HT1080 (cell line): ENCODE results near the gene TMEM63C. TPM values are rescaled to one million over a fixed set of nuclear protein-coding genes. Genes with fewer than 3 reads are reported as not detected.

Experiments
- DNase-seq: peaks from one replicate; pipeline ENCODE4 v3.0.0-alpha.2; 2015; ENCODE audit warnings: low read depth
- total RNA-seq: library from RNA; depleted of rRNA; stranded (reverse); fragments of >200 nt; shearing (Covaris generic); gene quantifications from 2 replicates; pipeline ENCODE4 v1.2.3, GENCODE V29; 2014

Gene TMEM63C
- total RNA-seq, 1 experiment from 2014 or later, result not detected

DNA sequence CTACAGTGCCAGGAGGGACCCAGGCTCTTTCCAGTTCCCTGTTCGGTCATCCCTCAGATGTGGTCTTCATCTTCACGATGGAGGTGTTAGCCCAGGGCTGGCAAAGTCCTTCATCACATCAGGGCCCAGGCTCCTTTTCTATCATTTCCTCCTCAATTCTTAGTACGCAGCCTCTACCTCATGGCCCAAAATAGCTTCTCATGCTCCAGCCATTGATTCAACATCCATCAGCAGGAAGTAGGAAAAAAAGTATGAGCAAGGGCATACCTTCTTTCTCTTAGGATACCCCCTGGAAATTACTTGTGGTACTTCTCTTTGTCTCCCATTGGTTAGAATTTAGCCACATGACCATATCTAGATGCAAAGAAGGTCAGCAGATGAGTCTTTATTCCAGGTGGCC, 27.8 kb upstream of the TMEM63C start:
- no peak for DNase-seq

DNA sequence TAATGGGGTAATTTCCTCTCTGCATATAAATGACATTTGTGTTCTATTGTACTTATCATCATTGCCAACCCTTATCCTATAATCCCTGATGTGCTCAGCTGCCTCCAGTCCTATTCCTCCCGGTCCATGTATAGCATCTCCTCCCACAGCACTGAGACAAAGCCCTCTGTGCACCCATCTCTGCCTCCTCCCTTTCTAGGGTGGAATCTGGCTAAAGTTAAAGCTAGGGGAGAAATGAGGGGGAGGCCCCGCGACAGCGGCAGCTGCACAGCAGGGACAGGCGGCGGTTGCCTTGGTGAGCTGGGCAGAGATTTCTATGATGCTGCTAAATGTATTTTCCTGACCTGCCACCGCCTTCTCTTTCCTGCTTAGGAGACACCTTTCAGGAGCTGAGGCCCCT, 27.2 kb upstream of the TMEM63C start:
- DNase-seq, result no peak

DNA sequence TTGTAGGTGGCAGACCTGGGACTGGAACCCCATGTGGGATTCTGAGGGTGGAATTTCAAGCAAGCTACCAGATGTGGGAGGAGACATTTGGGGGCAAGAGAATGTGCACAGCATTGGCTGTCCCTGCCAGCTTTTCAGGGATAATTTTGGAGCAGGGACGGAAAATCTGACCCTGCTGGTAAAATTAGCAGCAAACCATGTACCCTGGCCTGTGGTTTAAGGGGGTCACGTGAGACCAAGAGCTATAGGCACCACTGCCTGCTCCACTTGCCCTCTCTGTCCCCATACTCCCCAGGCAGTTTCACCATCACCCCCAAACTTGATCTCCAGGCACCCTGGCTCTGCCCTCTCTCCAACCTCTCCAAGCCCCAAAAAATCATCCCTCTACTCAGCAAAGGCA, 26.5 kb upstream of the TMEM63C start:
- DNase-seq, result no peak

DNA sequence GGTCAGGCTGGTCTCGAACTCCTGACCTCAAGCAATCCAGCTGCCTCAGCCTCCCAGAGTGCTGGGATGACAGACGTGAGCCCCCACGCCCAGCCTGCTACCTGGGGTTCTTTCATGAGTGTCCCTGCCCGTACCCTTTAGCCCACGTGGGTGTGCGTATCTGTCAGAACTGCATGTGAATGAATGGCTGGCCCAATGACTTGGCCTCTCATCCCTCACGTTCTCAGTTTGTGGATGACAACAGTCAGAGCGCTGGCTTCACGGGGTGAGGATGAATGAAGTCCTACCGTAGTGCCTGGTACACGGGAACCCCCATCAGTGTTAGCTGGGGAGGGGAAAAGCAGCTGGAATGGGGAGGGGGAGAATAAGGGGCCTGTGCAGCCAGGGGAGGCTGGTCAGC, 23.9 kb upstream of the TMEM63C start:
- no peak for DNase-seq

DNA sequence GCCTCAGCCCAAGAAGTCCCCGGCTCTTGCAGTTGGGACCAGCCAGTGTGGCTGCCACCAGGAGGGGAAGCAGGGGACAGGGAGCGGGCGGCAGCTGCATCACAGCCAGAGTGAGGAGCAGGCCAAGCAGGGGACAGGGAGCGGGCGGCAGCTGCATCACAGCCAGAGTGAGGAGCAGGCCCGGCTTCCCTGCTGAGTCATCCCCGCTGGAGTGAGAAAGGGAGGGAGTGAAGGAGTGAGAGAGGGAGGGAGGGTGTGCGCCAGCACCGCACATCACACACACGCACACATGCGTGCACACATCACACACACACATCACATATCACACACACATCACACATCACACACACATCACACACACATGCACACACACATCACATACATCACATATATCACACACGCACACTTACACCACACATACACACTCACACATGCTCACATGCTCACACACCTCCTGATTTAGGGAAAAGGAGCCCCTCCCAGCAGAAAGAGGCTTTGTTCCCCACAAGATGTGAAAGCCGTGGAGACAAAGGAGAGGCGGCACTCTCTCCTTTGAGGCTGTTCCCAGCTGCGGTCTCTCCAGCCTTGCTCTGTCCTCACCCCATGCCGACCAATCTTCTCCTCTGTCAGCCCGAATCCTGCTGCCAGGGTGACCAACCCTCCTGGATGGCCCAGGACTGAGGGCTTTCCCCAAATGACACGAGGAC, 23.3 kb upstream of the TMEM63C start:
- DNase-seq, result peak; percentile 64

DNA sequence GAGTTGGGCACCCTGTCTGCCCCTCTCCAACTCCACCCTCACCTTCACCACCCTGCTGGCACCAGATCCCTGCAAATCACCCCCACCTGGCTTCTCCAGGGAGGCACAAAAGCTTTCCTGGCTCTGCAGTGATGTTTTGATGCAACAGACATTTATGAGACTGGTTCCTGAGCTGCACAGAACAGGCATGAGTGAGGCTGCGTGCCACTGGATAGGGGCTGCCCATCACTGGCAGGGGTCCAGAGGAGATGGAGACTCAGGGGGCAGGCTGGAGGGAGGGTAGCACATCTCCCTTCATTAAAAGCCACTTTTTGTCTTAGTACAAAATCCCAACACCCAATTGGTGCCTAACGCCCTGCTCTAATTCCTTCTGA, 22.7 kb upstream of the TMEM63C start:
- DNase-seq, result no peak

DNA sequence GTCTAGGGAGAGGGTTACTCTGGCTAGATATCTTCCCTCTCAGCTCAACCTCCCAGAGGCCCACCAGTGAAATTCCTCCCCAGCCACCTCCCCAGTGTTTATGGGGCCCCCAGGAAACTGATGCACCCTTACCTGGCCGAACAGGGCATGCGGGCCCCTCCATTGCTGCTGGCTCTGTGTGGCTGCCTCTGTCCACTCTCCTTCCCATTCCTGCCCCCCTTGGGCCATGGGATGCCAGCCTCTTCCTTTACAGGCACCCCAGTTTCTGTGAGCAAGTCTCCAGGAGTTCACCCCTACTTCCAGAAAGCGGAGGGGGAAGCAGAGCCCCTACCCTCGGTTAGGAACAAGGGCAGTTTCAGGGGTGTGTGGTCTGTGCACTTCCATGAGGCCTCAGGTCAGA, 20.6 kb upstream of the TMEM63C start:
- no peak for DNase-seq

DNA sequence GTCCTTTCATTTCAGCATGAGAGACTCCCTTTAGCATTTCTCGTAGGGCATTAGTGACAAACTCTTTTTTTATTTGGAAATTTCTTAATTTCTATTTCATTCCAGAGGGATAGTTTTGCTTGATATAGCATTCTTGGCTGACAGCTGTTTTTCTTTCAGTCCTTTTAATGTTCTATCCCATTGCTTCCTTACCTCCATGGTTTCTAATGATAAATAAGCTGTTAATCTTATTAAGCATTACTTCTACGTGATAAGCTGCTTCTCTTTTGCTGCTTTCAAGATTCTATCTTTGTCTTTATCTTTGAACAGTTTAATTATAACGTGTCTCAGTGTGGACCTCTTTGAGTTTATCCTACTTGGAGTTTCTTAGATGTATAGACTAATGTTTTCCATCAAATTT, 11.6 kb upstream of the TMEM63C start:
- no peak for DNase-seq

DNA sequence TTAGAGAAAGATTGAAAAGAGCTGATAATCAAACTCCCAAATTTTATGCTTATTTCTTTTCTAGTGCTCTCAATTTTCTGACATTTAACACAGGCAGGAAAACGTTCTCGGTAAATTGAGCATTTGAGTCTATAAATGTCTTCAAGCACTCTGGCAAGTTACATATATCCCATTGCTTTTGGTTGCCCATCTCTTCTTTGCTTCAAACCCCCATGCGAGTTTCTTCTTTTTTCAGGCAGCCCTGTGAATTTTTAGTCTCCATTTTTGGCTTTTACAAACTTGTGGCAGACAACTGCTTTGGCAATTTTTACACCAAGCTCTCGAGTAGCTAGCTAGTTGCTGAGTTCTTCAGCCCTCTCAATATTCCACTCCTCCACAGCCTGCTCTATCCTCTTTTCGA, 8.7 kb upstream of the TMEM63C start:
- no peak for DNase-seq

DNA sequence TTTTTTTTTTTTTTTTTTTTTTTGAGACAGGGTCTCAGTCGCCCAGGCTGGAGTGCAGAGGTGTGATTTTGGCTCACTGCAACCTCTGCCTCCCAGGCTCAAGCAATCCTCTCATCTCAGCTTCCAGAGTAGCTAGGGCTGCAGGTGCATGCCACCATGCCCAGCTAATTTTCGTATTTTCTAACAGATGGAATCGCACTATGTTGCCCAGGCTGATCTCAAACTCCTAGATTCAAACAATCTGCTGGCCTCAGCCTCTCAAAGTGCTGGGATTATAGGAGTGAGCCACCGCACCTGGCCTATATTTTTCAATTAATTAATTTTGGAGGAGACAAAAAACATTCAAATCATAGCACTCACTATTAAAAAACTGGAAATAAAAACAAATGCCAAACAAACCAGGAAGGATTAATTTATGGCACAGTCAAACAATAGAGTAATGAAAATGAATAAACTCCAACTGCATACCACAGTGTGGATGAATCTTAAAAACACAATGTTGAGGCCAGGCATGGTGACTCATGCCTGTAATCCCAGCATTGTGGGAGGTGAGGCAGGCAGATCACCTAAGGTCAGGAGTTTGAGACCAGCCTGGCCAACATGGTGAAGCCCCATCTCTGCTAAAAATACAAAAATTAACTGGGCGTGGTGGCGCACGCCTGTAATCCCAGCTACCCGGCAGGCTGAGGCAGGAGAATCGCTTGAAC, 7.5 kb upstream of the TMEM63C start:
- peak; percentile 37 for DNase-seq

DNA sequence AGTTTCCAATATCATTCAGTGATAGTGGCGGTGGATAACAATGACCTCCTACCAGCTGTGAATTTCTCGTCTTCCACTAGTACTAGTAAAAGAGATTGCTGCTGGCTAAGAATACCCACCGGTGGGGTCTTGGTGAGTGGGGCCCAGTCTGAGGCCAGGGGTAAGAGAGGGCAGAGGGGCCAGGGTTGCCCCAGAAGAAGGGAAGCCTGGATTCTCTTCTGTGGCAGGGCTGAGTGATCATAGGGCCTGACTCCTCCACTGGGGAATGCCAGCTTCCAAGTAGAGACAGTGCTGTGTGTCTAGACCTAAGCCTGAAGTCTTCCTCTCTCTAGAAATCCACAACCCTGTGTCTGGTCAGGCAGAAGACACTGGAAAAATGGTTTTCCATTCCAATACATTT, 5.8 kb upstream of the TMEM63C start:
- no peak for DNase-seq

DNA sequence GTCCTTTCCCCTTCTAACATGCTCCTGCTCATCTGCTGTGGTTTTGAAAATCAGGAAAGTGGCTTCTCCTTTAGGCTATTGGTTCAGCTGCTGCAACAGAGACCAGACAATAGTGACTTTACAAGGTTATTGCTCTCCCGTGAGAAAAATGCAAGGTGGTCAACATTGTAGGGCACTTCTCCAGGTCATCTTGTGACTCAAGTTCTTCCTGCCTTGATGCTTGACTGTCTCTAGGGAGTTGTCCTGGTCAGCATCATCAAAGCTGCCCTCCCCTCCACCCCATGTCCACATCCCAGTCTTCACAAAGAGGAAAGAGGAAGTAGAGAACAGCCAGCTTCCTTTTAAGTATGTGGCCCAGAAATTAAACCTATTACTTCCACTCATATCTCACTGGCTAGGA, 3.9 kb upstream of the TMEM63C start:
- DNase-seq, result no peak

DNA sequence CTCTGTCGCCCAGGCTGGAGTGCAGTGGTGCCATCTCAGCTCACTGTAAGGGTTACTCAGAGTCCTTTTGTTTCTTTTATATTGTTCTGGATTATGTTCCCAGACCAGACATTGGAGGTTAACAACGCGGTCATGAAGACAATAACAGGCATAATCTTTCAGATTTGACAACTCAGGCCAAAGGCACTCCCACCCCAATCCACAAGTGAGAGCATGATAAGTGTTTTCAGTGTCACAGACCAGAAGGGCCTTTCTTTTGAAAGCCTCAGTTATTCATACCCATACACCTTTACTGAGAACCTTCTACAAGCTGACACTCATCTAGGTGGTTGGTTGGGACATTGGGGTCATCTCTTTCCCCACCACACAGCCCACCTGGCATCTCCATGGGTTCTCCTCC, 2.9 kb upstream of the TMEM63C start:
- DNase-seq, result no peak

DNA sequence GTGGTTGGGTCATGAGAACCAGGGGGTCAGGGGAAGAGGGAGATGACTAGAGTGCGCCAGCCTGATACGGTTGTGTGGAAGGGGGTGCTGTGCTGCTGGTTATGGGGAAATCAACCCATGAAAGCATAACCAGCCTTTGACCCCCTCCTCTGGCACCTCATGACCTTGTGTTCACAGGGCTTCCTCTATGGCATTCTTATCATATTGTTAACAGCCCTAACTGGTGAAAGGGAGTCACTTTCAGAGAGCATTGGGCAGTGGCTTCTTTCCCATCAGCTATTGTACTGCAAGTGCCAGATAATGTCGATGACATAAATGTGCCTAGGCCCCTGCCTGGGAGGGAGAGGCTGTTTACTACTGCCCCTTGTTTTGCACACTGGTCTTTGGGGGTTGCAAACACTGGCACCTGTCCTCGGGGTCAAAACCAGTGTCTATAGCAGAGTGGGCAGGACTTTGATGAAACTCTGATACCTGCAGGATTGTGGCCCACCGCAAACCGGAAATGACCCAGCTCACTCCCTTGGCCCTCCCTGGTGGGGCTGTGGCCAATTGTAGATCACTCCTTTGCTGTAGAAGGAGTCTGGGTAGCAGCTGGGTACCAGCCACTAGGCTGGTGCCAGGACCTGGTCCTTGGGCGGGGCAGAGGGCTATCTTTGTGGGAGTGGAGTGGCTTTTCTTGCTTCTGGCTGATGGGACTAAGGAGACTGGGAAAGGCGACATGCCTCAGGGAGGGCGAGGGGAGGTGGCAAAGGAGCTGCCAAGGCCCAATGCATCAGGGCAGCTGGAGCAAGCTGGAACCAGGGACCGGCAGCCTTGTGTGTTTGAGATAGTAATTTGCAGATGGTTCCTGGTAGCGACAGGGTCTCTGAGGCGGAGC, 634 bp upstream of the TMEM63C start:
- peak; percentile 26 for DNase-seq

DNA sequence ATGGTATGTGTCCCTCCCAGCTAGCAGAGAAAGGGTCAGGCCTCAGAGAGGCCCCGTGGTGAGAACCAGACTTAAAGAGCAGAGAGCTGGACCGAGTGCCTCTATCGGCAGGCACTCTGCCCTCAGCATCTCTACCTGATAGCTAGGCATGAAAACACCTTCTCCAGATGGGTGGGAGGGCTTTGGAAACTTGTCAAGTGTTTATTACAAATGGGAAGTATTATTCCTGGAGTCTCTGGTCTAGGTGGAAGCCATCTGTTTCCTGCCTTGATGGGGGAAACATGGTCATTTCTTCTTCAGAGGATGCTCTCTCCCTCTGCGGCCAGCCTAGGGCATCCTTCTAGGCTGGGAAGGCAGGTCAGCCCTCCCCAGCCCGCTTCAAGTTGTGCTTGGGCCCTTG, 2.3 kb downstream of the TMEM63C start:
- no peak for DNase-seq

DNA sequence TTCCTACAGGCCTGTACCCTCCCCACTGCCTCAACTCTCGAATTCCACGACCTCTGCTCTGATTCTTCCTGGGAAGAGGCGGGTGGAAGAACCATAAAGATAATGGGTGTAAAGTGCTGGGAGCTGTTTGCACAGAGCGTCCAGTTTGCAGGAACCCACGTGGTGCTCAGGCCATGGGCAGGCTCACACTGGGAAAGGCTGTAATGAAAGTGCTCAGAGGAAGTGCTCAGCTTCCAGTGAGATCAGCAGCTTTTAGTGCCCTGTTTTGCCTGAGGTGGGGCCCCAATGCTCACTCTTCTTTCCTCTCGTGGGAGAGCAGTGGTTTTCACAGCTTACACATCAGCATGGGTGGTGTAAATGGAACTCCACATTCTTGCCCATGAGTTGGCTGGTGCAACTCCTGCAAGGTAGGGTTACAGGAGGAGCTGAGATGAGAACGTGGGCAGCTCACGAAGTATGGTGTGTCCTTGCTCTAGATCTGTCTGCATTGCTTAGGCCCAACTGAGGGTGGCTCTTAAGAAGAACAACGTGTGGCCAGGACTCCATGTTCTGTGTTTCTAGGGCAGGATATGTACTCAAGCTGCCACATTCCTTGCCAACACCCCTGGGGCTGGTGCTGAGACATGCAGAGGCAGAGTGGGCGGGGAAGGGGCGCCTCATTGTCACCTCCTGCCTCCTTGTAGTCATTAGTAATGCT, 2.9 kb downstream of the TMEM63C start:
- DNase-seq, result no peak

DNA sequence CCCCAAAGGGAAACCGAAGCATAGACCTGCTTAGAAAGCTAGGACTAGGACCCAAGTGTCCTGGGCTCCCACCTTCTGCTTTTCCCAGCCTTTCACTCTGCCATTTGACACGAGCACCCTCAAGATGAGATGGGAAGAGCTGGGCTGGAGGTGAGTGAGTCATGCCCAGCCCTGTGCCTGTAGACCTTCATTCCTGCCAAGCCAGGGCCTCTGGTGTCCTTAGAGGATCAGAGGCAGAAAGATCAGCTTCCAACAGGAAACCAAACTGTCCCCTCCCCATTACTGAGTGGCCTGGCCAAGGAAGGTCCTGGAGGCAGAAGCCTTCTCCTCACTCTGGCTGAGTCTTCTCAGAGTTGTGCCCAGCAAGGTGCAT, 3.5 kb downstream of the TMEM63C start:
- no peak for DNase-seq

DNA sequence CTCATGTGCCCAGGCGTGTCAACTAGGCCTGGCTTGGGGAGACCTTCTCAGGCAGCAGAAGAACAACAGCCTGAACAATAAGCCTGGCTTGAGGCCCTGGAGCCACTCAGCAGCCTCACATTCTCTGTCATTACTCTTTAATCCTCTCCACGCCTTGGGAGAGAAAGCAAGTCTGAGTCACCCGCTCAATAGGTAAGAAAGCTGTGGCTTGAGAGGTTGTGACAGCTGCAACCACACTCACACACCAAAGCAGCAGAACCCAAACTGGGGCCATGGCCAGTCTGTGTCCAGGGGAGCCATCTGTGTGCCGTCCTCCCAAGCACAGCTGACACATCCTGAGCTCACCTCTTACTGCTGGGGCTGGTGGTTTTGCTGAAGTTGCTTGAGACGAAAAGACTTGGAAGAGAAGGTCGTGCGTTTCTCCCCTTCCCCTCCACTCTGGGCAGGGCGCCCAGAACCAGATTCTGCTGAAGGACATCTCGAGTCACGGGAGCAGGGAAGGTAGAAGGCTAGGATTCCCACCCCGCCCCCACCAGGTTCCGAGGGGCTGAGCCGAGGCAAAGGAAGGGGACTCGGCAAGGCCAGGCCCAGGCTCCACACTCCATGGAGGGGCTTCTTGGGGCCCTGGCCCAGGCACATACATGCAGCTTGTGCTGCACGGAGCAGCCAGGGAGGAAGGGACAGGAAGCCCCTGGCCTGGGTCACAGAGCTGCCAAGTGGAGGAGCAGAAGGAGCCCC, 5.5 kb downstream of the TMEM63C start:
- peak; percentile 87 for DNase-seq

DNA sequence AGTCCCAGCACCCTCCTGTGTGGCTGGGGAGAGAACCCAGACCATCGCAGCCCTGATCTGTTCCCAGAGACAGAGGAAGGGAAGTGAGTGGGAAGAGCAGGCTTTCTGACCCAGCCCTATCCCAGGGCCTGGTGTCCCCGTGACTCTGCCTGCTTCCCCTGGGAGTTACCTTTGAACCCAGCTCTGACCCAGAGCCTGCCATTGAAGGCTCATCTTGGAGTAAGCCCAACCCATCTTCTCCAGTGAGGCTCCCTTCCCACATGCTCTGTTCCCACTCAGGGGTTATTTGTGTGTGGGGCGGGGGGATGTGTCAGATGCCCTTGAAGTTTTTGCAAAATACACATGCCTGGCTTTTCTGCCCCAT, 6.0 kb downstream of the TMEM63C start:
- no peak for DNase-seq

DNA sequence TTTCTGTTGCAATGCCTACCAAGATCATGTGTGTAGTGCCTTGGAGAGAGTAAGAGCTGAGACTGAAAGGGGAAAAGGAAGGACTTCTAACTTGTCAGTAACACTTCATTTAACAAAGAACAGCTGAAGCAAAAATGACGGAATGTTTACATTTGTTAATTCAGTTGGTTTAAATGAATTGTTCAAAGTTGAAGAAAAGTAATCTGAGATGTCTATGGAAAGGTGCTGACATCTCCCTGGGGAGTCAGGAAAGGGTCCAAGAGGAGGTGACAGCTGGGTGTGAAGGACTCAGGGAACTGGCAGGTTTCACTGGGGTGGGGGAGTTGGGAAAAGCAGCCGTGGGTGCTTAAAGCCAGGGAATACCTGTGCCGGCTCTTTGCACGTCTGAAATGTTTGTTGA, 7.9 kb downstream of the TMEM63C start:
- no peak for DNase-seq

DNA sequence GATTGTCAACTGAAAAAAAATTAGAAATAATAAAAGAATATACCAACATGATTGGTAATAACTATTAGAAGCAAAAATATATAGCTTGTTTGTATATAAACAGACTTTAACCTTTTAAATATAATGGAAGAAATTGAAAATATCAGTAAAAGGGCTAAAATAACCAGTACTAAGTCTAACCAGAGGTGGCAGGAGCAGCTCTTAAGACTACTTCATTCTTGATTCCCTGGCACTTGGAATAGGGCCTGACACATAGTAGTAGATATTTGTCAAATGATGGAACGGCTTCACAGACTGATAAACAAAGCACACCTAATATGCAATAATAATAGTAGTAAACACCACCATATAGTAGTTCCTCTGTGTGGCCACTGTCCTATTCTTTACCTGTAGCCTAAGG, 9.4 kb downstream of the TMEM63C start:
- no peak for DNase-seq
